ENCODE measurements around the gene OPN1MW.
"Not testable (repeated sequence)": the region's sequence is repeated elsewhere in the genome, so short reads cannot be mapped to it uniquely, and the experiment has no call there.

Gene OPN1MW

DNA sequence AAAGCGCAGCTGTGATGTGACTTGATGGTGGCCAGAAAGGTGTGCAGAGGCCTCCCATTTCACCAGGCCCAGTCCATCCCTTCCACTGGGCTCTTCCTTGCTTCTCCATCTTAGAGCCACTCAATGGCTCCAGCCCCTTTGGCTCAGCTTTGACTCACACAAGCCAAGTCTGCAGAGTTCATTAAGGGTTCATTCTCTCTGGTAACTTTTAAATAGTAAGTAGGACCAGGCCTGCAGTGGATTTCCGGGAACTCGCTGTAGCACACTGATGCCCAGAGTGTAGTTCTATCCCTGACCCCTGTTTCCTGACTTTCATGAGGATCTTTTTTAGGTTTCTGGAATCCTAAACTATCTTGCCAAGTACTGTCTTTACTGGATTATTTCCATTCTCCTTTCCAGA, 49.0 kb downstream of the OPN1MW start:
- not testable (repeated sequence) for H3K4me3 ChIP-seq (ENCODE audit: low read length); H3K27me3 ChIP-seq (ENCODE audit: insufficient read depth, low read length); H3K4me1 ChIP-seq (ENCODE audit: insufficient read depth, low read length); H3K36me3 ChIP-seq (ENCODE audit: insufficient read depth, low read length); H2AFZ ChIP-seq (ENCODE audit: low read depth, low read length); H3K9me3 ChIP-seq (ENCODE audit: low read length)

DNA sequence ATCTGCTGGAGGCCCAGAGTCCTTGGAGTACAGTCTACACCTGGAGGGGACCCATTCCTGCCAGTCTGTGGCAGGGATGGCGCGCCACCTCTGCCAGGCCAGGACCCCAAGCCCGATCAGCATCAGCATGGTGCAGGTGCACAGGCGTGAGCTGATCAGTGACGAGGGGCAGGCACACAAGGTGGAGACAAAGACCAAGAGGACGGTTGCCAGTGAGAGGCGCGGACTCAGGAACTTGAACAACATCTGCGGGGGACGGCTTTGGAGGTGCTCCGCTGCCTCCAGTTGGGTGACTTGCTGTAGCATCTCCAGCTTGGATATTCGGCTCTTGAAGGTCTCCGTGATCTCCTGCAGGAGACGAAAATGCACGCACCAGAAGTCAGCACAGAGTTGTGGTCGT, 51.2 kb downstream of the OPN1MW start:
- H3K4me1 ChIP-seq (ENCODE audit: insufficient read depth, low read length), result not testable (repeated sequence)

DNA sequence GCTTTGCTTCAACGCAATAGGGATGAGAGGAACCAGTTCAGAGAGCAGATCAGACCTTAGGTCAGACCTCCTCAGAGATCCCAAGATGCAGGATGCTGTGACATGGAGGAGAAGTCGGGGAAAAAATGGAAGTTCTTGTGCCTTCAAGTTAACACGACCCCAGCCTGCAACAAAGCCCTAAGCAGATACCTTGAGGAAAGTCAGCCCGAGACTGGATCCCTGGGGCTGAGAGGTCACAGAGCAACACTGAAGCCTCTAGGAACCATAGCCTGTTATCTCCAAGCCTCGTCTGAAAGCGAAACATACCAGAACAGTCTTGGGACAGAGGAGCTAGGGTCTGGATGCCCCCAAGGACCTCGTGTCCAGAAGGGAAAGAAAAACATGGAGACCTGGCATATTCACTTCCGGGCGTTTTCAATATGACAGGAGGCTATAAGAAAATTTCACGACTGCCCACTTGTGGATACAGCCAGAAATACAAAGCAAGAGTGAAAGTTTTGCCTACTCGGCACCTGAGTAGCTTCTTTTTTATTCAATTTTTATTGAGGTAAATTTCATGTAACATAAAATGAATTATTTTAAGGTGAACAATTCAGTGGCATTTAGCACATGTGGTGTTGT, 56.7 kb downstream of the OPN1MW start:
- not testable (repeated sequence) for H3K27me3 ChIP-seq (ENCODE audit: insufficient read depth, low read length); H3K4me1 ChIP-seq (ENCODE audit: insufficient read depth, low read length); H3K36me3 ChIP-seq (ENCODE audit: insufficient read depth, low read length); H2AFZ ChIP-seq (ENCODE audit: low read depth, low read length); H3K4me3 ChIP-seq (ENCODE audit: low read length); H3K9me3 ChIP-seq (ENCODE audit: low read length)

More for the DNA sequence above, 51.2 kb downstream of the OPN1MW start:
- not testable (repeated sequence) for H3K9me3 ChIP-seq (ENCODE audit: low read length); H3K36me3 ChIP-seq (ENCODE audit: insufficient read depth, low read length); H2AFZ ChIP-seq (ENCODE audit: low read depth, low read length); H3K27me3 ChIP-seq (ENCODE audit: insufficient read depth, low read length); H3K4me3 ChIP-seq (ENCODE audit: low read length)

DNA sequence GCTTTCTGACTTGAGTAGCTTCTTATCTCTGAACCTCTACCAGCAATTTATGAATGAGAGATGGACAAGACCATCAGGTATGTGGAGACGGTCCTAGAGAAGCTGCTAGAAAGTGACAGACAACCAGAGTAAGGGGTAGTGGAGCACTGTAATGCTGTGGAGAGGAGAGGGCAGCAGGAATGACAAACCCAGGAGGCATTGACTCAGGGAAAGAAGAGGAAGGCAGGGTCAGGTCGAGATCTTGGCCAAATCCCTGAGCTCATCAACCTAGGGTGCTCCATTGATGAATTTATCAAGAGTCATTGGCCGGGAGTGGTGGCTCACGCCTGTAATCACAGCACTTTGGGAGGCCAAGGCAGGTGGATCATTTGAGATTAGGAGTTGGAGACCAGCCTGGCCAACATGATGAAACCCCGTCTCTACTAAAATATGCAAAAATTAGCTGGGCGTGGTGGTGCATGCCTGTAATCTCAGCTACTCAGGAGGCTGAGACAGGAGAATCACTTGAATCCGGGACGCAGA, 57.6 kb downstream of the OPN1MW start:
- H3K27me3 ChIP-seq (ENCODE audit: insufficient read depth, low read length); H3K4me1 ChIP-seq (ENCODE audit: insufficient read depth, low read length); H3K4me3 ChIP-seq (ENCODE audit: low read length); H3K9me3 ChIP-seq (ENCODE audit: low read length); H2AFZ ChIP-seq (ENCODE audit: low read depth, low read length); H3K36me3 ChIP-seq (ENCODE audit: insufficient read depth, low read length): not testable (repeated sequence)
